RCC 7860 (cell line): ENCODE measurements around the gene FAM3D.

Experiments used
- DNase-seq: peaks from one replicate; pipeline ENCODE4 v3.0.0-alpha.2; 2015; ENCODE audit warnings: low spot score
- FAIRE-seq: peaks from 2 replicates; lab custom pipeline; 2012; peaks lifted over from hg19 to GRCh38; lab: Jason Lieb, UNC

Gene FAM3D

GRCh38 chr3:58603606-58604005, 63.0 kb downstream of the FAM3D start:
- FAIRE-seq (no peak), DNase-seq (no peak)

- FAIRE-seq (no peak), DNase-seq (no peak)
These were observed 68.7 kb downstream of the FAM3D start for GRCh38 chr3:58597770-58598310.

- no peak for DNase-seq
- FAIRE-seq = no peak
These were observed 69.6 kb downstream of the FAM3D start for GRCh38 chr3:58596834-58597518.

GRCh38 chr3:58594117-58594516, 72.5 kb downstream of the FAM3D start:
- no peak for FAIRE-seq
- no peak for DNase-seq

GRCh38 chr3:58591517-58592510, 74.8 kb downstream of the FAM3D start:
- no peak for FAIRE-seq
- no peak for DNase-seq

GRCh38 chr3:58588030-58588614, 78.5 kb downstream of the FAM3D start:
- FAIRE-seq (no peak), DNase-seq (no peak)

DNA sequence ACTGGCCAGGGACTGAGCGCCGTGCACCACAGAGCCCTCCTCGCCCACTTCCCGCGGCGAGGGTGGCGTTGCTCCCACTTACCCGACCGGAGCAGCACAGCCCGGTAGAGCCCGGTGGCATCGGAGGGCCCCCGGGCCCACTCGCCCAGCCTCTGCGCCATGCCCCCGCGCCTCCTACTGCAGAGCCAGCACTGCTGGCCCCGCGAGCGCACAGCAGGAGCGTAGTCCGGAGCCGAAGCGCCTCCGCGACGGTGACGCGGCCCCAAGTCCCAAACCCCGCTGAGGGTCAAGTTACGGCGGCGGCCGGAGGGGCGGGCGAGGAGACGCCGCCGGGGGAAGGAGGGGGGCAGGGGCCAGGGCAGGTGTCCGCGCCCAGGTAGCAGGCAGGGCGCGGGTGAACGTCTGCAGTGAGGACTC, 79.8 kb downstream of the FAM3D start:
- no peak for FAIRE-seq
- no peak for DNase-seq

GRCh38 chr3:58585994-58586393, 80.6 kb downstream of the FAM3D start:
- DNase-seq (peak; percentile 85), FAIRE-seq (peak; percentile 94)

- no peak for FAIRE-seq
- peak; percentile 50 for DNase-seq
These were observed 81.4 kb downstream of the FAM3D start for GRCh38 chr3:58585005-58585786.

DNA sequence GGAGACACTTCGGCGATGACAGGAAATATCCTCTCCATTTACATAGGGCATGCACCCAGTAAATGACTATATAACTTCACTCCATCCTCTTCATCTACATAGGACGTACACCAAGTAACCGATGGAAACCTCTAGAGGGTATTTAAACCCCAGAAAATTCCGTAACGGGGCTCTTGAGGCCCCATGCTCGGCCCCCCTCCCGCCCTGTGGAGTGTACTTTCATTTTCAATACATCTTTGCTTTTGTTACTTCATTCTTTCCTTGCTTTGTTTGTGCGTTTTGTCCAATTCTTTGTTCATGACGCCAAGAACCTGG, 81.9 kb downstream of the FAM3D start:
- DNase-seq (no peak), FAIRE-seq (no peak)
